Fibroblast of lung (primary cell): ENCODE results near the gene GJC2. TPM values are rescaled to one million over a fixed set of nuclear protein-coding genes. Genes with fewer than 3 reads are reported as not detected.

Source experiments
- DNase-seq, 2 donors: peaks; one replicate each; pipeline versions ENCODE4 v3.0.0 to v3.0.0-alpha.2; 2010; ENCODE audit warnings: low read depth in 2 of 2
- H2AFZ ChIP-seq: 2 replicates; pipeline ENCODE4 v1.5.1; 2012; ENCODE audit warnings: low read length, control low read depth, inconsistent platforms
- H3K27ac ChIP-seq: 2 replicates; pipeline ENCODE4 v1.5.1; 2011; ENCODE audit warnings: low read length, control low read depth; ENCODE audit not compliant: insufficient read depth
- H3K27me3 ChIP-seq: 2 replicates; pipeline ENCODE4 v1.5.1; 2011; ENCODE audit warnings: mild to moderate bottlenecking, low read length; ENCODE audit not compliant: control insufficient read depth, insufficient read depth
- H3K36me3 ChIP-seq: 2 replicates; pipeline ENCODE4 v1.5.1; 2011; ENCODE audit warnings: low read length; ENCODE audit not compliant: control insufficient read depth, insufficient read depth
- H3K4me1 ChIP-seq: 2 replicates; pipeline ENCODE4 v1.5.1; 2011; ENCODE audit warnings: low read length; ENCODE audit not compliant: control insufficient read depth, insufficient read depth; ENCODE audit errors: extremely low read depth
- H3K4me2 ChIP-seq: 2 replicates; pipeline ENCODE4 v1.5.1; 2011; ENCODE audit warnings: low read length, control low read depth; ENCODE audit not compliant: insufficient read depth; ENCODE audit errors: extremely low read depth
- H3K4me3 ChIP-seq, 4 experiments: fragments of 200-600 bp in 1 of 4; sonication (generic) in 1 of 4; replicated peaks in 1 of 4; 2 replicates each; pipeline ENCODE4 v1.5.1; 2011 to 2016; ENCODE audit warnings: low read length in 4 of 4, low read depth in 3 of 4, mild to moderate bottlenecking in 3 of 4, control low read depth in 2 of 4, inconsistent platforms in 1 of 4, mixed read lengths in 1 of 4; ENCODE audit not compliant: insufficient read depth in 1 of 4; ENCODE audit errors: control extremely low read depth in 1 of 4
- H3K79me2 ChIP-seq: 2 replicates; pipeline ENCODE4 v1.5.1; 2012; ENCODE audit warnings: mild to moderate bottlenecking, low read length, inconsistent platforms; ENCODE audit not compliant: control insufficient read depth, insufficient read depth
- H3K9ac ChIP-seq: 2 replicates; pipeline ENCODE4 v1.5.1; 2011; ENCODE audit warnings: mild to moderate bottlenecking, low read length, control low read depth; ENCODE audit not compliant: insufficient read depth
- H3K9me3 ChIP-seq: 2 replicates; pipeline ENCODE4 v1.5.1; 2012; ENCODE audit warnings: low read depth, low read length; ENCODE audit not compliant: control insufficient read depth, insufficient read depth
- H4K20me1 ChIP-seq: 2 replicates; pipeline ENCODE4 v1.5.1; 2011; ENCODE audit warnings: low read length; ENCODE audit not compliant: control insufficient read depth, insufficient read depth; ENCODE audit errors: extremely low read depth
- CTCF ChIP-seq, 2 donors: IDR thresholded peaks in 1 of 2; conservative IDR thresholded peaks in 1 of 2; 1 replicate in 1 of 2; 2 replicates in 1 of 2; pipeline ENCODE4 v1.5.1; 2011 to 2012; ENCODE audit warnings: low read length in 2 of 2, control low read depth in 1 of 2, inconsistent platforms in 1 of 2, low read depth in 1 of 2, mild to moderate bottlenecking in 1 of 2
- EZH2 ChIP-seq: IDR thresholded peaks from 2 replicates; pipeline ENCODE4 v1.5.1; 2012; ENCODE audit warnings: low read length, control low read depth, mild to moderate bottlenecking; ENCODE audit errors: missing control alignments
- polyA plus RNA-seq, 2 donors: library from polyadenylated mRNA; depleted of rRNA in 1 of 2; stranded (reverse) in 1 of 2; unstranded in 1 of 2; fragments of >200 nt; gene quantifications; 2 replicates each; pipeline ENCODE4 v1.2.1, GENCODE V29; 2011 to 2012; ENCODE audit warnings: missing spikeins in 1 of 2
- total RNA-seq: library from RNA; depleted of rRNA; stranded (reverse); fragments of >200 nt; gene quantifications from 2 replicates; pipeline ENCODE4 v1.2.1, GENCODE V29; 2014

Gene GJC2
- total and polyA plus RNA-seq, 2 donors (not counting 1 experiment from before 2014, with no cell fraction given): 1.4 to 13.4 TPM

GRCh38 chr1:228169345-228169744 is 19.6 kb downstream of the GJC2 start:
- no peak for DNase-seq
- no peak overlapping the region for H3K27ac ChIP-seq
- no peak for TF ChIP-seq CTCF (conservative IDR thresholded peaks at IDR 0.05 in 1 of 2, IDR thresholded peaks at IDR 0.05 in 1 of 2; ENCODE audit: low read depth in 1 of 2, low read length in 2 of 2)
- H3K36me3 ChIP-seq: no peaks in the 10 kb centered on the region
- no peaks in the 10 kb centered on the region for H3K79me2 ChIP-seq
- H3K9me3 ChIP-seq: no peaks in the 10 kb centered on the region
- no peak overlapping the region for H3K4me2 ChIP-seq
- H2AFZ ChIP-seq: no peak overlapping the region
- H3K27me3 ChIP-seq: no peaks in the 10 kb centered on the region
- H3K4me3 ChIP-seq: no peak overlapping the region
- H4K20me1 ChIP-seq: no peaks in the 10 kb centered on the region
- H3K9ac ChIP-seq: no peak overlapping the region
- H3K4me1 ChIP-seq: no peaks in the 10 kb centered on the region

- Histone ChIP-seq H3K27ac (no peak overlapping the region), H3K27me3 (no peaks in the 10 kb centered on the region), H3K79me2 (no peaks in the 10 kb centered on the region), H3K9me3 (no peaks in the 10 kb centered on the region), H4K20me1 (no peaks in the 10 kb centered on the region), H3K36me3 (no peaks in the 10 kb centered on the region), H3K4me3 (no peak overlapping the region), H3K4me1 (no peaks in the 10 kb centered on the region), H3K4me2 (no peak overlapping the region), H3K9ac (no peak overlapping the region), H2AFZ (no peak overlapping the region)
- no peak for DNase-seq
- no peak for TF ChIP-seq CTCF (conservative IDR thresholded peaks at IDR 0.05 in 1 of 2, IDR thresholded peaks at IDR 0.05 in 1 of 2; ENCODE audit: low read depth in 1 of 2, low read length in 2 of 2)
- TF ChIP-seq EZH2: no peak
These were observed 20.9 kb downstream of the GJC2 start for GRCh38 chr1:228170666-228171065.

- H3K4me2 ChIP-seq: no peak overlapping the region
- H3K27me3 ChIP-seq: no peaks in the 10 kb centered on the region
- H3K4me1 ChIP-seq: no peaks in the 10 kb centered on the region
- H3K4me3 ChIP-seq: no peak overlapping the region
- no peak overlapping the region for H3K9ac ChIP-seq
- TF ChIP-seq EZH2 (no peak), CTCF (conservative IDR thresholded peaks at IDR 0.05 in 1 of 2, IDR thresholded peaks at IDR 0.05 in 1 of 2; ENCODE audit: low read depth in 1 of 2, low read length in 2 of 2) (no peak)
- no peak overlapping the region for H3K27ac ChIP-seq
- H3K9me3 ChIP-seq: no peaks in the 10 kb centered on the region
- H3K36me3 ChIP-seq: no peaks in the 10 kb centered on the region
- no peak overlapping the region for H2AFZ ChIP-seq
- H4K20me1 ChIP-seq: no peaks in the 10 kb centered on the region
- no peak for DNase-seq
- no peaks in the 10 kb centered on the region for H3K79me2 ChIP-seq
These were observed 21.6 kb downstream of the GJC2 start for GRCh38 chr1:228171221-228171891.
